ENCODE results near the gene CD58.

The CD58 gene

GRCh38 chr1:116493484-116494352 is 77.1 kb downstream of the CD58 start:
- DNase-seq (ENCODE audit: insufficient read length, low spot score) (no peak), FAIRE-seq (no peak)
- TF ChIP-seq POU2F2 (IDR thresholded peaks at IDR 0.05; ENCODE audit: low read depth, low read length) (no peak), SPI1 (IDR thresholded peaks at IDR 0.05; ENCODE audit: low read depth, low read length) (peak; percentile 33; the same call in 1 of the 2 replicates)

GRCh38 chr1:116493036-116493435 is 77.8 kb downstream of the CD58 start:
- DNase-seq (ENCODE audit: insufficient read length, low spot score): no peak

GRCh38 chr1:116492358-116492811 is 78.4 kb downstream of the CD58 start:
- DNase-seq (ENCODE audit: insufficient read length, low spot score) (no peak), FAIRE-seq (no peak)
- no peak for TF ChIP-seq POLR2A (IDR thresholded peaks at IDR 0.05; ENCODE audit: low read depth, low read length)
- TF ChIP-seq POLR2AphosphoS5 (IDR thresholded peaks at IDR 0.05; ENCODE audit: low read depth, low read length): no peak
- no peak for TF ChIP-seq PAX5 (IDR thresholded peaks at IDR 0.05; ENCODE audit: insufficient read depth, low read length, severe bottlenecking)
- TF ChIP-seq POU2F2 (IDR thresholded peaks at IDR 0.05; ENCODE audit: low read depth, low read length): no peak
- no peak for TF ChIP-seq SPI1 (IDR thresholded peaks at IDR 0.05; ENCODE audit: low read depth, low read length)

More at GRCh38 chr1:116493036-116493435, 77.8 kb downstream of the CD58 start:
- FAIRE-seq: no peak
- no peak for TF ChIP-seq SPI1 (IDR thresholded peaks at IDR 0.05; ENCODE audit: low read depth, low read length)
- no peak for TF ChIP-seq POLR2A (IDR thresholded peaks at IDR 0.05; ENCODE audit: low read depth, low read length)
- TF ChIP-seq TAF1 (IDR thresholded peaks at IDR 0.05; ENCODE audit: low read depth, low read length): no peak
- no peak for TF ChIP-seq PAX5 (IDR thresholded peaks at IDR 0.05; ENCODE audit: insufficient read depth, low read length, severe bottlenecking)
- TF ChIP-seq POU2F2 (IDR thresholded peaks at IDR 0.05; ENCODE audit: low read depth, low read length): no peak
- TF ChIP-seq POLR2AphosphoS5 (IDR thresholded peaks at IDR 0.05; ENCODE audit: low read depth, low read length): no peak

GRCh38 chr1:116491700-116492357 is 79.0 kb downstream of the CD58 start:
- TF ChIP-seq POLR2A (IDR thresholded peaks at IDR 0.05; ENCODE audit: low read depth, low read length): no peak
- no peak for TF ChIP-seq SPI1 (IDR thresholded peaks at IDR 0.05; ENCODE audit: low read depth, low read length)
- TF ChIP-seq TAF1 (IDR thresholded peaks at IDR 0.05; ENCODE audit: low read depth, low read length): no peak
- no peak for TF ChIP-seq POLR2AphosphoS5 (IDR thresholded peaks at IDR 0.05; ENCODE audit: low read depth, low read length)
- no peak for TF ChIP-seq PAX5 (IDR thresholded peaks at IDR 0.05; ENCODE audit: insufficient read depth, low read length, severe bottlenecking)
- no peak for TF ChIP-seq POU2F2 (IDR thresholded peaks at IDR 0.05; ENCODE audit: low read depth, low read length)

GRCh38 chr1:116490588-116490987 is 80.2 kb downstream of the CD58 start:
- DNase-seq (ENCODE audit: insufficient read length, low spot score) (no peak), FAIRE-seq (no peak)
- TF ChIP-seq TAF1 (IDR thresholded peaks at IDR 0.05; ENCODE audit: low read depth, low read length): no peak
- no peak for TF ChIP-seq POLR2AphosphoS5 (IDR thresholded peaks at IDR 0.05; ENCODE audit: low read depth, low read length)
- TF ChIP-seq PAX5 (IDR thresholded peaks at IDR 0.05; ENCODE audit: insufficient read depth, low read length, severe bottlenecking): no peak
- no peak for TF ChIP-seq SPI1 (IDR thresholded peaks at IDR 0.05; ENCODE audit: low read depth, low read length)
- TF ChIP-seq POLR2A (IDR thresholded peaks at IDR 0.05; ENCODE audit: low read depth, low read length): no peak
- no peak for TF ChIP-seq POU2F2 (IDR thresholded peaks at IDR 0.05; ENCODE audit: low read depth, low read length)

More at GRCh38 chr1:116491700-116492357, 79.0 kb downstream of the CD58 start:
- DNase-seq (ENCODE audit: insufficient read length, low spot score): no peak
- no peak for FAIRE-seq

- DNase-seq (ENCODE audit: insufficient read length, low spot score) (no peak), FAIRE-seq (peak; percentile 43)
- TF ChIP-seq SPI1 (IDR thresholded peaks at IDR 0.05; ENCODE audit: low read depth, low read length) (no peak), TAF1 (IDR thresholded peaks at IDR 0.05; ENCODE audit: low read depth, low read length) (no peak), PAX5 (IDR thresholded peaks at IDR 0.05; ENCODE audit: insufficient read depth, low read length, severe bottlenecking) (no peak), POU2F2 (IDR thresholded peaks at IDR 0.05; ENCODE audit: low read depth, low read length) (no peak), POLR2A (IDR thresholded peaks at IDR 0.05; ENCODE audit: low read depth, low read length) (no peak)
These were observed 81.6 kb downstream of the CD58 start for GRCh38 chr1:116489231-116489697.

GRCh38 chr1:116488071-116488470 is 82.8 kb downstream of the CD58 start:
- TF ChIP-seq SPI1 (IDR thresholded peaks at IDR 0.05; ENCODE audit: low read depth, low read length) (no peak), POU2F2 (IDR thresholded peaks at IDR 0.05; ENCODE audit: low read depth, low read length) (no peak), TAF1 (IDR thresholded peaks at IDR 0.05; ENCODE audit: low read depth, low read length) (no peak), PAX5 (IDR thresholded peaks at IDR 0.05; ENCODE audit: insufficient read depth, low read length, severe bottlenecking) (no peak), POLR2AphosphoS5 (IDR thresholded peaks at IDR 0.05; ENCODE audit: low read depth, low read length) (no peak), POLR2A (IDR thresholded peaks at IDR 0.05; ENCODE audit: low read depth, low read length) (no peak)

GRCh38 chr1:116487583-116487982 is 83.2 kb downstream of the CD58 start:
- TF ChIP-seq POU2F2 (IDR thresholded peaks at IDR 0.05; ENCODE audit: low read depth, low read length) (no peak), POLR2AphosphoS5 (IDR thresholded peaks at IDR 0.05; ENCODE audit: low read depth, low read length) (no peak), SPI1 (IDR thresholded peaks at IDR 0.05; ENCODE audit: low read depth, low read length) (no peak), PAX5 (IDR thresholded peaks at IDR 0.05; ENCODE audit: insufficient read depth, low read length, severe bottlenecking) (no peak), TAF1 (IDR thresholded peaks at IDR 0.05; ENCODE audit: low read depth, low read length) (no peak), POLR2A (IDR thresholded peaks at IDR 0.05; ENCODE audit: low read depth, low read length) (no peak)
- DNase-seq (ENCODE audit: insufficient read length, low spot score): no peak
- no peak for FAIRE-seq

More at GRCh38 chr1:116488071-116488470, 82.8 kb downstream of the CD58 start:
- FAIRE-seq (no peak), DNase-seq (ENCODE audit: insufficient read length, low spot score) (no peak)

GRCh38 chr1:116487031-116487430 is 83.8 kb downstream of the CD58 start:
- no peak for TF ChIP-seq SPI1 (IDR thresholded peaks at IDR 0.05; ENCODE audit: low read depth, low read length)
- TF ChIP-seq POU2F2 (IDR thresholded peaks at IDR 0.05; ENCODE audit: low read depth, low read length): no peak
- TF ChIP-seq POLR2A (IDR thresholded peaks at IDR 0.05; ENCODE audit: low read depth, low read length): no peak
- no peak for TF ChIP-seq PAX5 (IDR thresholded peaks at IDR 0.05; ENCODE audit: insufficient read depth, low read length, severe bottlenecking)
- no peak for TF ChIP-seq POLR2AphosphoS5 (IDR thresholded peaks at IDR 0.05; ENCODE audit: low read depth, low read length)
- FAIRE-seq (no peak), DNase-seq (ENCODE audit: insufficient read length, low spot score) (no peak)
